OCI-LY7 (cell line): ENCODE data around the gene NOL9. TPM values are rescaled to one million over a fixed set of nuclear protein-coding genes. Genes with fewer than 3 reads are reported as not detected.
"Not testable (repeated sequence)": the region's sequence is repeated elsewhere in the genome, so short reads cannot be mapped to it uniquely, and the experiment has no call there.

Experiments used
- BruUV-seq: library from RNA; stranded (reverse); fragments of 400-500 nt; replicated peaks from 2 replicates; lab custom pipeline; 2021; lab: Mats Ljungman, UMichigan
- CTCF ChIA-PET: fragments of 300-600 bp; sonication (Branson Sonifier 250); formaldehyde crosslinking; loops from one replicate; lab custom pipeline; 2022; ENCODE audit warnings: antibody characterized with exemption; ENCODE audit not compliant: unreplicated experiment; lab: Charles Lee
- POLR2A ChIA-PET: fragments of 300-600 bp; sonication (Branson Sonifier 250); formaldehyde crosslinking; loops from one replicate; lab custom pipeline; 2022; ENCODE audit warnings: antibody characterized with exemption; lab: Charles Lee
- DNase-seq: peaks from one replicate; pipeline ENCODE4 v3.0.0-alpha.2; 2015; ENCODE audit warnings: low spot score
- H2AFZ ChIP-seq: fragments of 200-600 bp; sonication (generic), shearing (Covaris generic); 2 replicates; pipeline ENCODE4 v1.6.1; 2014; ENCODE audit warnings: mild to moderate bottlenecking, antibody characterized with exemption, low read length, moderate library complexity
- H3K27ac ChIP-seq: fragments of 200-600 bp; sonication (generic); 2 replicates; pipeline ENCODE4 v1.5.1; 2014; ENCODE audit warnings: mixed run types, low read depth, mild to moderate bottlenecking, moderate library complexity, low read length, inconsistent platforms; ENCODE audit not compliant: poor library complexity, severe bottlenecking
- H3K36me3 ChIP-seq: fragments of 200-600 bp; sonication (generic); 2 replicates; pipeline ENCODE4 v1.6.1; 2014; ENCODE audit warnings: mild to moderate bottlenecking, antibody characterized with exemption, low read length, moderate library complexity, mixed read lengths; ENCODE audit not compliant: insufficient read depth
- H3K4me1 ChIP-seq: fragments of 200-600 bp; sonication (generic); 2 replicates; pipeline ENCODE4 v1.5.1; 2014; ENCODE audit warnings: mild to moderate bottlenecking, low read length; ENCODE audit not compliant: insufficient read depth, poor library complexity, severe bottlenecking
- H3K4me2 ChIP-seq: fragments of 200-600 bp; sonication (generic); 2 replicates; pipeline ENCODE4 v1.6.1; 2014; ENCODE audit warnings: mild to moderate bottlenecking, low read length
- H3K4me3 ChIP-seq: fragments of 200-600 bp; sonication (generic); 2 replicates; pipeline ENCODE4 v1.5.1; 2014; ENCODE audit warnings: mild to moderate bottlenecking, low read depth, low read length; ENCODE audit not compliant: poor library complexity, severe bottlenecking
- H3K79me2 ChIP-seq: fragments of 200-600 bp; sonication (generic); 2 replicates; pipeline ENCODE4 v1.6.1; 2016; ENCODE audit warnings: low read depth, mild to moderate bottlenecking, low read length, moderate library complexity, mixed read lengths; ENCODE audit not compliant: insufficient read depth
- H3K9me2 ChIP-seq: fragments of 200-600 bp; sonication (generic); 2 replicates; pipeline ENCODE4 v1.6.1; 2016; ENCODE audit warnings: mild to moderate bottlenecking, low read length, mixed read lengths; ENCODE audit not compliant: insufficient read depth
- H3K9me3 ChIP-seq: fragments of 200-600 bp; sonication (generic); 2 replicates; pipeline ENCODE4 v1.6.1; 2014; ENCODE audit warnings: mild to moderate bottlenecking, mixed run types, low read length, mixed read lengths
- H4K20me1 ChIP-seq: fragments of 200-600 bp; sonication (generic); 2 replicates; pipeline ENCODE4 v1.6.1; 2014; ENCODE audit warnings: mild to moderate bottlenecking, antibody characterized with exemption, low read length, moderate library complexity, mixed read lengths; ENCODE audit not compliant: insufficient read depth
- EZH2phosphoT487 ChIP-seq: fragments of 200-600 bp; sonication (generic); IDR thresholded peaks from 2 replicates; pipeline ENCODE4 v1.6.1; 2018; ENCODE audit warnings: low read depth, borderline replicate concordance, mild to moderate bottlenecking, mixed run types, antibody characterized with exemption, low read length, moderate library complexity, mixed read lengths
- intact Hi-C: fragments of 100-400 bp; cut with micrococcal nuclease; formaldehyde crosslinking; loops from one replicate; pipeline ENCODE4 v1.10.0; 2022; ENCODE audit not compliant: unreplicated experiment
- total RNA-seq, 2 experiments: library from RNA; depleted of rRNA in 1 of 2; stranded (reverse); fragments of >200 nt in 1 of 2; shearing (Covaris generic) in 1 of 2; gene quantifications; 2 replicates each; pipeline ENCODE4 v1.2.3, GENCODE V29; 2014 to 2022
- TF ChIP-seq, protein P1 (sequence below): fragments of 200-600 bp; sonication (generic); conservative IDR thresholded peaks from 2 replicates; pipeline ENCODE4 v1.5.1; 2014; ENCODE audit warnings: mild to moderate bottlenecking, antibody characterized with exemption, low read length, moderate library complexity, mixed read lengths

NOL9 gene
- total RNA-seq, 2 experiments from 2014 or later, result 39.1 to 58.8 TPM

- POLR2A ChIA-PET, result interaction anchor here (0.6 to 1.3 kb wide), 2 partner anchors 24 to 47 kb away, joined by 3 to 4 read pairs; no protein-coding TSS in a partner anchor
- Histone ChIP-seq H2AFZ (peak overlapping the region; percentile 59; the same call in 1 of the 2 replicates), H3K79me2 (no peaks in the 10 kb centered on the region), H3K9me2 (no peaks in the 10 kb centered on the region), H3K9me3 (no peaks in the 10 kb centered on the region), H3K4me2 (peak overlapping the region; percentile 82), H3K27ac (no peak overlapping the region), H3K36me3 (peaks cover 16% of the 10 kb centered on the region; the same call in 1 of the 2 replicates), H3K4me1 (peaks cover 35% of the 10 kb centered on the region), H3K4me3 (peak overlapping the region; percentile 71), H4K20me1 (no peaks in the 10 kb centered on the region)
- intact Hi-C loops, result no loop called here
- CTCF ChIA-PET, result interaction anchor here (1.0 to 1.5 kb wide), 3 partner anchors 14 to 178 kb away, joined by 3 to 4 read pairs (median 4); no protein-coding TSS in a partner anchor
- TF ChIP-seq, protein P1, sequence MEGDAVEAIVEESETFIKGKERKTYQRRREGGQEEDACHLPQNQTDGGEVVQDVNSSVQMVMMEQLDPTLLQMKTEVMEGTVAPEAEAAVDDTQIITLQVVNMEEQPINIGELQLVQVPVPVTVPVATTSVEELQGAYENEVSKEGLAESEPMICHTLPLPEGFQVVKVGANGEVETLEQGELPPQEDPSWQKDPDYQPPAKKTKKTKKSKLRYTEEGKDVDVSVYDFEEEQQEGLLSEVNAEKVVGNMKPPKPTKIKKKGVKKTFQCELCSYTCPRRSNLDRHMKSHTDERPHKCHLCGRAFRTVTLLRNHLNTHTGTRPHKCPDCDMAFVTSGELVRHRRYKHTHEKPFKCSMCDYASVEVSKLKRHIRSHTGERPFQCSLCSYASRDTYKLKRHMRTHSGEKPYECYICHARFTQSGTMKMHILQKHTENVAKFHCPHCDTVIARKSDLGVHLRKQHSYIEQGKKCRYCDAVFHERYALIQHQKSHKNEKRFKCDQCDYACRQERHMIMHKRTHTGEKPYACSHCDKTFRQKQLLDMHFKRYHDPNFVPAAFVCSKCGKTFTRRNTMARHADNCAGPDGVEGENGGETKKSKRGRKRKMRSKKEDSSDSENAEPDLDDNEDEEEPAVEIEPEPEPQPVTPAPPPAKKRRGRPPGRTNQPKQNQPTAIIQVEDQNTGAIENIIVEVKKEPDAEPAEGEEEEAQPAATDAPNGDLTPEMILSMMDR, result peak; percentile 43; the same call in 1 of the 2 replicates
- TF ChIP-seq EZH2phosphoT487, result no peak
- no TSS peak for BruUV-seq
- DNase-seq, result peak; percentile 55
Measured at GRCh38 chr1:6601049-6601922, 47.0 kb upstream of the NOL9 start.

DNA sequence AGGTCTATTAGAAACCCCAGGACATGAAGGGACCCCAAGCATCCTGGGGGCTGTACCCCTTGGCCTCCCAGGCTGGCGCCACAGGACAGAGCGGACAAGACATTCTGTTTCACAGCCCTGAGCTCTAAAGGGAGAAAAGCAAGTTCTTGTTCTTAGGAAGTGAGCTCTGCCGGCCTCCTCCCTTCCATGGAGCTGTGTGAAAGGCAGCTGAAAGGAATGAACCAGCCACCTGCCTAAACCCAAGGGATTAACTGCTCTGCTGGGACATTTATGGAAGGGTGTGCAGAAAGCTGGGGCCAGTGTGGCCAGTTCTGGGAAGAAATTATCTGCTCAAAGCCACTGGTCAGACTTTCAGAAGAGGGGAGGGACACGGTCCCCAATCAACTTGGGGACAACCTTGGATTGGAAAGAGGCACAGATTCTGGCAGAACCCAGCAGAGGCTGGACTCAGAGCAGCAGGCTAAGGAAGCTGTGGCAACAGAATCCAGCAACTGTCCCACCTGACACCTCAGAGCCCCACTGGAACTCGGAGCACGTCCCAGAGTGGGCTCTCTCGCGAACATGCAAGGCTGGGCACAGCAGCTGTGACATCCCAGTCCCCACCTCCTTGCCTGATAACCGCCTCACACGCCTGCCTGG lies 46.2 kb upstream of the NOL9 start:
- H4K20me1 ChIP-seq, result no peaks in the 10 kb centered on the region
- H3K4me1 ChIP-seq, result peaks cover 35% of the 10 kb centered on the region
- no peak for DNase-seq

GRCh38 chr1:6599991-6600390 lies 45.7 kb upstream of the NOL9 start:
- BruUV-seq, H4K20me1 ChIP-seq, H3K27ac ChIP-seq, DNase-seq, intact Hi-C loops, H3K79me2 ChIP-seq, H3K9me3 ChIP-seq, H3K9me2 ChIP-seq, H2AFZ ChIP-seq: not testable (repeated sequence)
- H3K4me3 ChIP-seq, result peak overlapping the region; percentile 71
- CTCF ChIA-PET, result interaction anchor here (1.0 to 1.5 kb wide), 2 partner anchors 12 to 20 kb away, joined by 4 read pairs; no protein-coding TSS in a partner anchor
- peaks cover 35% of the 10 kb centered on the region for H3K4me1 ChIP-seq
- H3K36me3 ChIP-seq, result peaks cover 22% of the 10 kb centered on the region; the same call in 1 of the 2 replicates
- POLR2A ChIA-PET, result interaction anchor here (1.4 kb wide), 1 partner anchor 11 kb away, joined by 4 read pairs; no protein-coding TSS in a partner anchor
- peak overlapping the region; percentile 82 for H3K4me2 ChIP-seq

More for the DNA sequence above, 46.2 kb upstream of the NOL9 start:
- Histone ChIP-seq H3K9me2 (no peaks in the 10 kb centered on the region), H3K36me3 (peaks cover 19% of the 10 kb centered on the region; the same call in 1 of the 2 replicates), H3K4me2 (peak overlapping the region; percentile 82), H3K9me3 (no peaks in the 10 kb centered on the region), H3K79me2 (no peaks in the 10 kb centered on the region), H3K4me3 (peak overlapping the region; percentile 71), H3K27ac (no peak overlapping the region), H2AFZ (peak overlapping the region; percentile 2; the same call in 1 of the 2 replicates)
- TF ChIP-seq, protein P1, result no peak
- TF ChIP-seq EZH2phosphoT487, result no peak
- ChIA-PET CTCF (interaction anchor here (1.0 to 1.5 kb wide), 2 partner anchors 13 to 20 kb away, joined by 4 read pairs; no protein-coding TSS in a partner anchor), POLR2A (interaction anchor here (0.6 to 1.4 kb wide), 2 partner anchors 11 to 48 kb away, joined by 4 read pairs; no protein-coding TSS in a partner anchor)
- no TSS peak for BruUV-seq
- intact Hi-C loops, result no loop called here
